ENCODE measurements around the gene BACH2.

The BACH2 gene

GRCh38 chr6:89999154-89999553 is 297.5 kb downstream of the BACH2 start:
- no peak for DNase-seq (ENCODE audit: low read depth in 2 of 2)

GRCh38 chr6:89997456-89998445 is 298.9 kb downstream of the BACH2 start:
- DNase-seq (ENCODE audit: low read depth in 2 of 2): no peak

GRCh38 chr6:89993411-89993810 is 303.2 kb downstream of the BACH2 start:
- no peak for DNase-seq (ENCODE audit: low read depth in 2 of 2)

- DNase-seq (ENCODE audit: low read depth in 2 of 2): no peak
Measured at GRCh38 chr6:89992818-89993217, 303.8 kb downstream of the BACH2 start.

GRCh38 chr6:89989742-89990141 is 306.9 kb downstream of the BACH2 start:
- DNase-seq (ENCODE audit: low read depth in 2 of 2): no peak

- no peak for DNase-seq (ENCODE audit: low read depth in 2 of 2)
Measured at GRCh38 chr6:89987830-89988229, 308.8 kb downstream of the BACH2 start.

GRCh38 chr6:89987140-89987539 is 309.5 kb downstream of the BACH2 start:
- no peak for DNase-seq (ENCODE audit: low read depth in 2 of 2)

- DNase-seq (ENCODE audit: low read depth in 2 of 2): no peak
Measured at GRCh38 chr6:89986650-89987074, 310.0 kb downstream of the BACH2 start.

GRCh38 chr6:89985751-89986493 is 310.7 kb downstream of the BACH2 start:
- DNase-seq (ENCODE audit: low read depth in 2 of 2): no peak

GRCh38 chr6:89984926-89985750 is 311.5 kb downstream of the BACH2 start:
- no peak for DNase-seq (ENCODE audit: low read depth in 2 of 2)

- DNase-seq (ENCODE audit: low read depth in 2 of 2): no peak
Measured at GRCh38 chr6:89980353-89980752, 316.3 kb downstream of the BACH2 start.

- DNase-seq (ENCODE audit: low read depth in 2 of 2): no peak
Measured at GRCh38 chr6:89979481-89980119, 317.0 kb downstream of the BACH2 start.

- DNase-seq (ENCODE audit: low read depth in 2 of 2): no peak
Measured at GRCh38 chr6:89978749-89979145, 317.9 kb downstream of the BACH2 start.

- DNase-seq (ENCODE audit: low read depth in 2 of 2): no peak
Measured at GRCh38 chr6:89977808-89978748, 318.6 kb downstream of the BACH2 start.

- no peak for DNase-seq (ENCODE audit: low read depth in 2 of 2)
Measured at GRCh38 chr6:89976694-89977020, 320.0 kb downstream of the BACH2 start.

GRCh38 chr6:89975991-89976693 is 320.5 kb downstream of the BACH2 start:
- no peak for DNase-seq (ENCODE audit: low read depth in 2 of 2)

GRCh38 chr6:89975366-89975765 is 321.3 kb downstream of the BACH2 start:
- DNase-seq (ENCODE audit: low read depth in 2 of 2): no peak

GRCh38 chr6:89974834-89975233 is 321.8 kb downstream of the BACH2 start:
- DNase-seq (ENCODE audit: low read depth in 2 of 2): no peak

GRCh38 chr6:89972025-89972381 is 324.6 kb downstream of the BACH2 start:
- no peak for DNase-seq (ENCODE audit: low read depth in 2 of 2)
